ENCODE results near the gene PARD3B. TPM values are rescaled to one million over a fixed set of nuclear protein-coding genes. Genes with fewer than 3 reads are reported as not detected.
A peak's percentile ranks its signal among the peaks of the same experiment; 100 is the strongest.

Gene PARD3B
- total and polyA plus RNA-seq, 2 of the 8 experiments (the other 6 are each of a cell fraction or from before 2014, with no cell fraction given) = 1.2 to 5.7 TPM

DNA sequence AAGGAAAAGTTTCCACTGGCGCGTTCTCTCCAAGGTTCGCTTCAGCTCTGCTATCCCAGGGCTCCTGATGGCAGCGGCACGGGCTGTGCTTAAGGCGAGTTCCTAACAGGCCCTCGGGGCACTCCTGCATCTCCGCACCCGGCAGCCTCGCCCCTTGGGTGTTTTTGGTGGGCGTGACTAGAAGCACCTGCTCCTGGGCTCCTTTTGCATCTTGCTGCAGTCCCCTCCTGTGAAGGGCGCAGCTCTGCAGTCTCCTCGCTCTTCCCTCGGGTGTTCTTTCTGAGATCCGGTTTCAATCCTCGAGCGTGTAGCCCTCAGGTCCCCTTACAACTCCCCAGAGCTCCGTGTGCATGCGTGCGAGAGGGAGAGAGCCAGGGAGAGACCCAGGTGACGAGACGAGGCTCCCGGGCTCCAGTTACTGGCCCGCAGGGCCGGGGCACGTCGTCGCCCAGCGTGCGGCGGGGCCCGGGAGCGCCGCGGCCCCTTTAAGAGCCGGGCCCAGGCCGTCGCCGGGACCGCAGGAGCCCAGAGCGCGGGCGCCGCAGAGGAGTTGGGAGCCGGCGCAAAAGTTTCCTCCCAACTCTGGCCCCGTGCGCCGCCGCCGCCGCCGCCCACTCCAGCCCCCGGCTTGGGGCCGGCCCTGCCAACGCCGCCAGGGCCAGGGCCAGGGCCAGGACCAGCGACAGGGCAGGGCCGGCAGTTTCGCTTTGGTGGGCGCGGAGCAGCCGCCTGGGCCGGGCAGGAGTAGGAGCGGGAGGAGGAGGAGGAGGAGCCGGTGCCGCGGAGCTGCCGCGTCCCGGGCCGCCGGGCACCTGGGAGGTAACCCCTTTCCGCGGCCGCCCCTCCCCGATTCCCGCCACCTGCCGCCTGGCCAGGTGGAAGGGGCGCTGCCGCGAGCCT, at the start of gene PARD3B (continued):
- TF ChIP-seq, protein P1, sequence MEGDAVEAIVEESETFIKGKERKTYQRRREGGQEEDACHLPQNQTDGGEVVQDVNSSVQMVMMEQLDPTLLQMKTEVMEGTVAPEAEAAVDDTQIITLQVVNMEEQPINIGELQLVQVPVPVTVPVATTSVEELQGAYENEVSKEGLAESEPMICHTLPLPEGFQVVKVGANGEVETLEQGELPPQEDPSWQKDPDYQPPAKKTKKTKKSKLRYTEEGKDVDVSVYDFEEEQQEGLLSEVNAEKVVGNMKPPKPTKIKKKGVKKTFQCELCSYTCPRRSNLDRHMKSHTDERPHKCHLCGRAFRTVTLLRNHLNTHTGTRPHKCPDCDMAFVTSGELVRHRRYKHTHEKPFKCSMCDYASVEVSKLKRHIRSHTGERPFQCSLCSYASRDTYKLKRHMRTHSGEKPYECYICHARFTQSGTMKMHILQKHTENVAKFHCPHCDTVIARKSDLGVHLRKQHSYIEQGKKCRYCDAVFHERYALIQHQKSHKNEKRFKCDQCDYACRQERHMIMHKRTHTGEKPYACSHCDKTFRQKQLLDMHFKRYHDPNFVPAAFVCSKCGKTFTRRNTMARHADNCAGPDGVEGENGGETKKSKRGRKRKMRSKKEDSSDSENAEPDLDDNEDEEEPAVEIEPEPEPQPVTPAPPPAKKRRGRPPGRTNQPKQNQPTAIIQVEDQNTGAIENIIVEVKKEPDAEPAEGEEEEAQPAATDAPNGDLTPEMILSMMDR (IDR thresholded peaks at IDR 0.05; ENCODE audit: control extremely low read depth in 1 of 3, insufficient read depth in 1 of 3, low read depth in 1 of 3, low read length in 3 of 3) = no peak
- TF ChIP-seq CEBPB (IDR thresholded peaks at IDR 0.05; ENCODE audit: low read depth, low read length) (no peak), TEAD4 (IDR thresholded peaks at IDR 0.05; ENCODE audit: low read depth, low read length) (no peak), SAP30 (IDR thresholded peaks at IDR 0.05; ENCODE audit: insufficient read depth, insufficient replicate concordance, low read length) (no peak), FOSL1 (IDR thresholded peaks at IDR 0.05; ENCODE audit: insufficient read depth, low read depth, low read length) (no peak), TCF12 (IDR thresholded peaks at IDR 0.05; ENCODE audit: low read depth, low read length) (no peak), CBX5 (IDR thresholded peaks at IDR 0.05; ENCODE audit: low read depth, low read length) (no peak), CHD2 (IDR thresholded peaks at IDR 0.05; ENCODE audit: low read length) (no peak), BCL11A (IDR thresholded peaks at IDR 0.05; ENCODE audit: low read depth in 2 of 2, low read length in 2 of 2) (no peak), JUN (IDR thresholded peaks at IDR 0.05; ENCODE audit: low read depth, low read length) (no peak), BACH1 (IDR thresholded peaks at IDR 0.05; ENCODE audit: low read length) (no peak), HDAC2 (IDR thresholded peaks at IDR 0.05; ENCODE audit: borderline replicate concordance in 1 of 2, low read depth in 2 of 2, low read length in 2 of 2) (0 out of 4 replicates have a peak, but pooled peaks of 1 of the 2 experiments have one; percentile 25), RXRA (IDR thresholded peaks at IDR 0.05; ENCODE audit: insufficient read depth, low read depth, low read length) (no peak), MAFK (IDR thresholded peaks at IDR 0.05; ENCODE audit: low read depth, low read length) (no peak), YY1 (IDR thresholded peaks at IDR 0.05; ENCODE audit: low read depth, low read length) (no peak), EZH2 (IDR thresholded peaks at IDR 0.05; ENCODE audit: low read depth, low read length, severe bottlenecking) (peak; percentile 43)
- TF ChIP-seq, protein P2, sequence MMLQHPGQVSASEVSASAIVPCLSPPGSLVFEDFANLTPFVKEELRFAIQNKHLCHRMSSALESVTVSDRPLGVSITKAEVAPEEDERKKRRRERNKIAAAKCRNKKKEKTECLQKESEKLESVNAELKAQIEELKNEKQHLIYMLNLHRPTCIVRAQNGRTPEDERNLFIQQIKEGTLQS (IDR thresholded peaks at IDR 0.05; ENCODE audit: insufficient read depth, low read depth, low read length) = no peak
- TF ChIP-seq, protein P3, sequence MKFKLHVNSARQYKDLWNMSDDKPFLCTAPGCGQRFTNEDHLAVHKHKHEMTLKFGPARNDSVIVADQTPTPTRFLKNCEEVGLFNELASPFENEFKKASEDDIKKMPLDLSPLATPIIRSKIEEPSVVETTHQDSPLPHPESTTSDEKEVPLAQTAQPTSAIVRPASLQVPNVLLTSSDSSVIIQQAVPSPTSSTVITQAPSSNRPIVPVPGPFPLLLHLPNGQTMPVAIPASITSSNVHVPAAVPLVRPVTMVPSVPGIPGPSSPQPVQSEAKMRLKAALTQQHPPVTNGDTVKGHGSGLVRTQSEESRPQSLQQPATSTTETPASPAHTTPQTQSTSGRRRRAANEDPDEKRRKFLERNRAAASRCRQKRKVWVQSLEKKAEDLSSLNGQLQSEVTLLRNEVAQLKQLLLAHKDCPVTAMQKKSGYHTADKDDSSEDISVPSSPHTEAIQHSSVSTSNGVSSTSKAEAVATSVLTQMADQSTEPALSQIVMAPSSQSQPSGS (IDR thresholded peaks at IDR 0.05; ENCODE audit: low read length) = no peak

Measured in H1 (cell line).